Testis (tissue), 2 donors: ENCODE data around the gene ASXL1.

Experiments used
- POLR2A ChIP-seq: fragments of 450-650 bp; IDR thresholded peaks from one replicate; pipeline ENCODE4 v1.6.1; 2017; ENCODE audit warnings: antibody characterized with exemption, mild to moderate bottlenecking, moderate library complexity
- TF ChIP-seq, protein P1 (sequence below), 3 experiments: fragments of 450-650 bp in 2 of 3; fragments of 200-600 bp in 1 of 3; sonication (generic) in 1 of 3; IDR thresholded peaks; one replicate each; pipeline ENCODE4 v1.5.1; 2016 to 2019; ENCODE audit warnings: antibody characterized with exemption in 3 of 3, mild to moderate bottlenecking in 2 of 3, moderate library complexity in 1 of 3

DNA sequence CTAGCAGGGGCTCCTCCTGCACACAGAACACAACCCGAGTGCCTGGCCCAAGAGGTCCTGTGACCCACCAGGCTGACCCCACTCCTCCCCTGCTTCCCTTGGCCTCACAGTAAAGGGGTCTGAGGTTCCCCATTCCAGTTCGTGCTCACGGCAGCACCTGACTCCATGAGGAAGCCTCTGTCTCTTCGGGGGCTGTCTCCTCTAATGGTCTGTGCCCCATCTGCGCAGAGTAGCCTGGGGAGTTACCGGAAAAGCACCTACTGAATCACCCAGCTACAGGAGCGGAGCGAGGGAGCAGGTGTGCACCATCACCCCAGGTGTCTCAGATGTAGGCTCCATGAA, 93.2 kb downstream of the ASXL1 start:
- TF ChIP-seq, protein P1, sequence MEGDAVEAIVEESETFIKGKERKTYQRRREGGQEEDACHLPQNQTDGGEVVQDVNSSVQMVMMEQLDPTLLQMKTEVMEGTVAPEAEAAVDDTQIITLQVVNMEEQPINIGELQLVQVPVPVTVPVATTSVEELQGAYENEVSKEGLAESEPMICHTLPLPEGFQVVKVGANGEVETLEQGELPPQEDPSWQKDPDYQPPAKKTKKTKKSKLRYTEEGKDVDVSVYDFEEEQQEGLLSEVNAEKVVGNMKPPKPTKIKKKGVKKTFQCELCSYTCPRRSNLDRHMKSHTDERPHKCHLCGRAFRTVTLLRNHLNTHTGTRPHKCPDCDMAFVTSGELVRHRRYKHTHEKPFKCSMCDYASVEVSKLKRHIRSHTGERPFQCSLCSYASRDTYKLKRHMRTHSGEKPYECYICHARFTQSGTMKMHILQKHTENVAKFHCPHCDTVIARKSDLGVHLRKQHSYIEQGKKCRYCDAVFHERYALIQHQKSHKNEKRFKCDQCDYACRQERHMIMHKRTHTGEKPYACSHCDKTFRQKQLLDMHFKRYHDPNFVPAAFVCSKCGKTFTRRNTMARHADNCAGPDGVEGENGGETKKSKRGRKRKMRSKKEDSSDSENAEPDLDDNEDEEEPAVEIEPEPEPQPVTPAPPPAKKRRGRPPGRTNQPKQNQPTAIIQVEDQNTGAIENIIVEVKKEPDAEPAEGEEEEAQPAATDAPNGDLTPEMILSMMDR (IDR thresholded peaks at IDR 0.05): no peak
- no peak for TF ChIP-seq POLR2A
